WERI-Rb-1 (cell line): ENCODE results near the gene FOXI2.

Experiments
- DNase-seq: peaks from one replicate; pipeline ENCODE4 v3.0.0-alpha.2; 2020
- H3K27ac ChIP-seq: fragments of 250-450 bp; sonication (Bioruptor Pico); 2 replicates; pipeline ENCODE4 v1.5.1; 2020; ENCODE audit warnings: mild to moderate bottlenecking, moderate library complexity
- H3K27me3 ChIP-seq: fragments of 250-450 bp; sonication (Bioruptor Pico); 2 replicates; pipeline ENCODE4 v1.5.1; 2021; ENCODE audit warnings: mild to moderate bottlenecking, low read depth, moderate library complexity; ENCODE audit not compliant: insufficient read depth, severe bottlenecking
- H3K36me3 ChIP-seq: fragments of 250-450 bp; sonication (Bioruptor Pico); 2 replicates; pipeline ENCODE4 v1.5.1; 2020; ENCODE audit warnings: mild to moderate bottlenecking, moderate library complexity
- H3K4me3 ChIP-seq: 2 replicates; pipeline ENCODE4 v1.5.1; 2011; ENCODE audit warnings: low read depth, mild to moderate bottlenecking, control low read depth, low read length
- H3K9me3 ChIP-seq: fragments of 250-450 bp; sonication (Bioruptor Pico); 2 replicates; pipeline ENCODE4 v1.5.1; 2021; ENCODE audit warnings: mild to moderate bottlenecking, moderate library complexity; ENCODE audit not compliant: severe bottlenecking
- CTCF ChIP-seq: IDR thresholded peaks from 2 replicates; pipeline ENCODE4 v1.5.1; 2011; ENCODE audit warnings: low read depth, mild to moderate bottlenecking, control low read depth, inconsistent platforms, low read length

Gene FOXI2

GRCh38 chr10:127737563-127738511 is 852 bp downstream of the FOXI2 start:
- no peak for DNase-seq
- Histone ChIP-seq H3K27ac (no peak overlapping the region), H3K36me3 (no peaks in the 10 kb centered on the region), H3K9me3 (no peaks in the 10 kb centered on the region), H3K4me3 (peak overlapping the region; percentile 24; the same call in 1 of the 2 replicates), H3K27me3 (peaks cover 75% of the 10 kb centered on the region)
- no peak for TF ChIP-seq CTCF

GRCh38 chr10:127738512-127739424 is 1.8 kb downstream of the FOXI2 start:
- no peak overlapping the region for H3K4me3 ChIP-seq
- TF ChIP-seq CTCF: no peak
- no peaks in the 10 kb centered on the region for H3K36me3 ChIP-seq
- H3K9me3 ChIP-seq: no peaks in the 10 kb centered on the region
- H3K27me3 ChIP-seq: peaks cover 69% of the 10 kb centered on the region
- no peak for DNase-seq
- no peak overlapping the region for H3K27ac ChIP-seq

- no peaks in the 10 kb centered on the region for H3K9me3 ChIP-seq
- no peak for DNase-seq
- no peak overlapping the region for H3K27ac ChIP-seq
- no peak overlapping the region for H3K4me3 ChIP-seq
- H3K36me3 ChIP-seq: no peaks in the 10 kb centered on the region
- no peak for TF ChIP-seq CTCF
- peaks cover 58% of the 10 kb centered on the region for H3K27me3 ChIP-seq
Observed at GRCh38 chr10:127739908-127740307, 2.9 kb downstream of the FOXI2 start.

- H3K27me3 ChIP-seq: peaks cover 56% of the 10 kb centered on the region
- H3K27ac ChIP-seq: no peak overlapping the region
- no peak for DNase-seq
- no peaks in the 10 kb centered on the region for H3K9me3 ChIP-seq
- TF ChIP-seq CTCF: no peak
- no peaks in the 10 kb centered on the region for H3K36me3 ChIP-seq
- H3K4me3 ChIP-seq: no peak overlapping the region
Observed at GRCh38 chr10:127740596-127740995, 3.6 kb downstream of the FOXI2 start.

GRCh38 chr10:127743205-127743604 is 6.2 kb downstream of the FOXI2 start:
- Histone ChIP-seq H3K36me3 (no peaks in the 10 kb centered on the region), H3K4me3 (no peak overlapping the region), H3K9me3 (no peaks in the 10 kb centered on the region), H3K27me3 (peaks cover 30% of the 10 kb centered on the region), H3K27ac (no peak overlapping the region)
- DNase-seq: no peak
- no peak for TF ChIP-seq CTCF
